HG03159 (cell line): ENCODE data around the gene SCO2.

Source experiments
- ATAC-seq: cut with Tn5 transposase; IDR thresholded peaks from one replicate; pipeline ENCODE4 v1.9.1; 2021; ENCODE audit warnings: mild to moderate bottlenecking, moderate library complexity; ENCODE audit not compliant: unreplicated experiment

Gene SCO2

GRCh38 chr22:50482107-50483074, 43.0 kb downstream of the SCO2 start:
- no peak for ATAC-seq

GRCh38 chr22:50481440-50482106, 43.8 kb downstream of the SCO2 start, which contains the start of gene ADM2:
TSS of gene ADM2 (plus strand) at chr22:50481543. CDS start at chr22:50481848, 305 bp downstream.
- no peak for ATAC-seq

GRCh38 chr22:50481045-50481439, 44.4 kb downstream of the SCO2 start:
- no peak for ATAC-seq

- ATAC-seq = no peak
Observed at GRCh38 chr22:50479721-50480120, 45.7 kb downstream of the SCO2 start.

- ATAC-seq = no peak
Observed at GRCh38 chr22:50477923-50478322, 47.5 kb downstream of the SCO2 start.

- no peak for ATAC-seq
Observed at GRCh38 chr22:50476868-50477267, 48.5 kb downstream of the SCO2 start.

- ATAC-seq = no peak
Observed at GRCh38 chr22:50475652-50476002, 49.8 kb downstream of the SCO2 start.

- peak; percentile 67 for ATAC-seq
Observed at GRCh38 chr22:50474710-50475651, 50.4 kb downstream of the SCO2 start, which contains the start of gene SBF1. TSS of gene SBF1 (minus strand) at chr22:50475035. CDS start at chr22:50474840, 195 bp downstream.

- ATAC-seq = no peak
Observed at GRCh38 chr22:50473855-50474671, 51.3 kb downstream of the SCO2 start.
